Measurements from ENCODE around the gene NOP10.

DNA sequence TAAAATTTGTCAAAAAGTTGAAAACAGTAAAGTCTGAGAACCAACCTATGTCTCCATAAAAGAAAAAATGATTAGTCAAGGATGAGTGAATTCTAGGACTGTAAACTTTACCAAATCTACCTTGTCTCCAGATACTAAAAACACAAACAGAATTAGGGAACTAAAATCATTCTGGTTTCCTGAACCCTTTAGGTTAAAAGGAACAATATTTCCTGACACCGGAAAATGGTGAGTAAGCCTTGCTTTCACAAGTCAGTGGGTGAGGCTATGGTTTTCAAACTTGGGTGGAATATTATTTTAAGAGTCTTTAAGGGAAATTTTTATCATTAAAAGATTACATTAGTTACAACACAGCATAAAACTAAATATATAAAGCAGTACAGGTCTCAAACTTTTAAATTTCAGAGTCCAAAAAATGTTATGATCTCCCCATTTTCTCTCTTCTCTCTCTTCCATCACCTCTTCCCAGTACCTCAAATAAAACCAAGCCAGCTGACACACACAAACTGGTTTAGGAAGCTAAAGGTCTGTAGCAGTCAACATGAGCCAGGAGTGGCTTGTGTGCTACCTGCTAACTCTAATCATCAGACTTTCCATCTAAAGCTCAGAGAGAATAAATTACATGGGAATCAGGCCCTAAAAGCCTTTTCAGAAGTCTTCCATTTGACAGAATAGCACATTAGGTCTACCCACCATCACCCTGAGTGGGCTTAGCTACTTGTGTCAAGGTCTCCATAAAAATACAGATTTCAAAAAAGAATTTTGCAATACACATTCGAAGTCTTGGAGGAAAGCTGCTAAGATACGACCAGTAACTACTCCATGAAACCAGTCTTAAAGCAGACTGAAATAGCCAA lies 7.5 kb downstream of the NOP10 start:
- TF ChIP-seq, protein P1, sequence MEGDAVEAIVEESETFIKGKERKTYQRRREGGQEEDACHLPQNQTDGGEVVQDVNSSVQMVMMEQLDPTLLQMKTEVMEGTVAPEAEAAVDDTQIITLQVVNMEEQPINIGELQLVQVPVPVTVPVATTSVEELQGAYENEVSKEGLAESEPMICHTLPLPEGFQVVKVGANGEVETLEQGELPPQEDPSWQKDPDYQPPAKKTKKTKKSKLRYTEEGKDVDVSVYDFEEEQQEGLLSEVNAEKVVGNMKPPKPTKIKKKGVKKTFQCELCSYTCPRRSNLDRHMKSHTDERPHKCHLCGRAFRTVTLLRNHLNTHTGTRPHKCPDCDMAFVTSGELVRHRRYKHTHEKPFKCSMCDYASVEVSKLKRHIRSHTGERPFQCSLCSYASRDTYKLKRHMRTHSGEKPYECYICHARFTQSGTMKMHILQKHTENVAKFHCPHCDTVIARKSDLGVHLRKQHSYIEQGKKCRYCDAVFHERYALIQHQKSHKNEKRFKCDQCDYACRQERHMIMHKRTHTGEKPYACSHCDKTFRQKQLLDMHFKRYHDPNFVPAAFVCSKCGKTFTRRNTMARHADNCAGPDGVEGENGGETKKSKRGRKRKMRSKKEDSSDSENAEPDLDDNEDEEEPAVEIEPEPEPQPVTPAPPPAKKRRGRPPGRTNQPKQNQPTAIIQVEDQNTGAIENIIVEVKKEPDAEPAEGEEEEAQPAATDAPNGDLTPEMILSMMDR (IDR thresholded peaks at IDR 0.05; ENCODE audit: low read depth, low read length) = no peak
- TF ChIP-seq, protein P2, sequence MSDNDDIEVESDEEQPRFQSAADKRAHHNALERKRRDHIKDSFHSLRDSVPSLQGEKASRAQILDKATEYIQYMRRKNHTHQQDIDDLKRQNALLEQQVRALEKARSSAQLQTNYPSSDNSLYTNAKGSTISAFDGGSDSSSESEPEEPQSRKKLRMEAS (IDR thresholded peaks at IDR 0.05; ENCODE audit: low read depth, low read length) = no peak
